ENCODE measurements around the gene GJC1. TPM values are rescaled to one million over a fixed set of nuclear protein-coding genes. Genes with fewer than 3 reads are reported as not detected.

The GJC1 gene
- total and polyA plus RNA-seq, 3 donors from 2014 or later, result 16.9 to 21.0 (median 19.3) TPM

GRCh38 chr17:44754276-44754675 is 75.8 kb downstream of the GJC1 start:
- Histone ChIP-seq H3K27ac (no peak overlapping the region), H3K36me3 (ENCODE audit: low read depth, missing control alignments) (no peaks in the 10 kb centered on the region), H3K9me3 (no peaks in the 10 kb centered on the region), H3K4me1 (peaks cover 4% of the 10 kb centered on the region), H3K27me3 (no peaks in the 10 kb centered on the region), H3K4me3 (no peak overlapping the region)
- WGBS, 2 donors, result 76 to 83% methylated on average over 7 of the region's 7 CpGs
- intact Hi-C loops (cut with DNase I; ENCODE audit: low total_unique reads), result no loop called here
- TF ChIP-seq CTCF (IDR thresholded peaks at IDR 0.05) (no peak), POLR2A (IDR thresholded peaks at IDR 0.05) (no peak)
- DNase-seq, result no peak

- H3K4me1 ChIP-seq, result peaks cover 6% of the 10 kb centered on the region
- no peak overlapping the region for H3K27ac ChIP-seq
- no peaks in the 10 kb centered on the region for H3K36me3 ChIP-seq (ENCODE audit: low read depth, missing control alignments)
- no peak overlapping the region for H3K4me3 ChIP-seq
- WGBS, 2 donors, result 89% methylated on average over 16 of the region's 17 CpGs
- no peaks in the 10 kb centered on the region for H3K27me3 ChIP-seq
- no peak for TF ChIP-seq POLR2A (IDR thresholded peaks at IDR 0.05)
- TF ChIP-seq CTCF (IDR thresholded peaks at IDR 0.05), result no peak
- H3K9me3 ChIP-seq, result no peaks in the 10 kb centered on the region
- intact Hi-C loops (cut with DNase I; ENCODE audit: low total_unique reads), result no loop called here
- no peak for DNase-seq
Measured at GRCh38 chr17:44752953-44753861, 76.9 kb downstream of the GJC1 start.

- no peaks in the 10 kb centered on the region for H3K27me3 ChIP-seq
- WGBS, 2 donors, result 90 to 94% methylated on average over 10 of the region's 10 CpGs
- H3K27ac ChIP-seq, result no peak overlapping the region
- peaks cover 6% of the 10 kb centered on the region for H3K4me1 ChIP-seq
- no peak for DNase-seq
- H3K36me3 ChIP-seq (ENCODE audit: low read depth, missing control alignments), result no peaks in the 10 kb centered on the region
- no peaks in the 10 kb centered on the region for H3K9me3 ChIP-seq
- intact Hi-C loops (cut with DNase I; ENCODE audit: low total_unique reads), result no loop called here
- H3K4me3 ChIP-seq, result no peak overlapping the region
- TF ChIP-seq POLR2A (IDR thresholded peaks at IDR 0.05), result no peak
- TF ChIP-seq CTCF (IDR thresholded peaks at IDR 0.05), result no peak
Measured at GRCh38 chr17:44751806-44752205, 78.3 kb downstream of the GJC1 start.

- Histone ChIP-seq H3K27ac (no peak overlapping the region), H3K4me1 (peaks cover 6% of the 10 kb centered on the region), H3K9me3 (no peaks in the 10 kb centered on the region), H3K36me3 (ENCODE audit: low read depth, missing control alignments) (no peaks in the 10 kb centered on the region), H3K4me3 (no peak overlapping the region), H3K27me3 (no peaks in the 10 kb centered on the region)
- no peak for DNase-seq
- intact Hi-C loops (cut with DNase I; ENCODE audit: low total_unique reads), result no loop called here
- TF ChIP-seq CTCF (IDR thresholded peaks at IDR 0.05), result no peak
- no peak for TF ChIP-seq POLR2A (IDR thresholded peaks at IDR 0.05)
- 91 to 95% methylated on average over 7 of the region's 7 CpGs for WGBS, 2 donors
Measured at GRCh38 chr17:44751331-44751730, 78.8 kb downstream of the GJC1 start.

- peak overlapping the region in 1 of 2 donors; percentile 1 for H3K4me3 ChIP-seq
- H3K27ac ChIP-seq, result no peak overlapping the region
- no peak for DNase-seq
Measured at GRCh38 chr17:44749980-44750318, 80.1 kb downstream of the GJC1 start.

More at GRCh38 chr17:44749980-44750318, 80.1 kb downstream of the GJC1 start:
- Histone ChIP-seq H3K9me3 (no peaks in the 10 kb centered on the region), H3K4me1 (peaks cover 6% of the 10 kb centered on the region), H3K27me3 (no peaks in the 10 kb centered on the region), H3K36me3 (ENCODE audit: low read depth, missing control alignments) (no peaks in the 10 kb centered on the region)
- TF ChIP-seq CTCF (IDR thresholded peaks at IDR 0.05) (no peak), POLR2A (IDR thresholded peaks at IDR 0.05) (no peak)
- WGBS, 2 donors, result 46 to 51% methylated on average over 9 of the region's 9 CpGs
- intact Hi-C loops (cut with DNase I; ENCODE audit: low total_unique reads), result no loop called here

Data from testis (tissue), 3 donors.